Calu3 (cell line): ENCODE measurements around the gene CPTP. TPM values are rescaled to one million over a fixed set of nuclear protein-coding genes. Genes with fewer than 3 reads are reported as not detected.
"Not testable (repeated sequence)": the region's sequence is repeated elsewhere in the genome, so short reads cannot be mapped to it uniquely, and the experiment has no call there.

Experiments used
- BruUV-seq: library from RNA; stranded (reverse); fragments of 400-500 nt; replicated peaks from 2 replicates; lab custom pipeline; 2021; lab: Mats Ljungman, UMichigan
- CTCF ChIA-PET: fragments of 300-600 bp; sonication (Branson Sonifier 250); formaldehyde crosslinking; loops from one replicate; lab custom pipeline; 2022; ENCODE audit warnings: antibody characterized with exemption; lab: Charles Lee
- DNase-seq: peaks from one replicate; pipeline ENCODE4 v3.0.0; 2022
- H3K27ac Mint-ChIP-seq: one replicate; pipeline ENCODE4 v1.8.0; 2022; ENCODE audit warnings: mixed read lengths; ENCODE audit not compliant: unreplicated experiment
- H3K27me3 Mint-ChIP-seq: one replicate; pipeline ENCODE4 v1.8.0; 2022; ENCODE audit warnings: mixed read lengths; ENCODE audit not compliant: unreplicated experiment
- H3K36me3 Mint-ChIP-seq: one replicate; pipeline ENCODE4 v1.8.0; 2022; ENCODE audit warnings: mild to moderate bottlenecking, moderate library complexity, mixed read lengths; ENCODE audit not compliant: insufficient read depth, unreplicated experiment
- H3K4me1 Mint-ChIP-seq: one replicate; pipeline ENCODE4 v1.8.0; 2022; ENCODE audit warnings: mild to moderate bottlenecking, low read depth, mixed read lengths; ENCODE audit not compliant: unreplicated experiment
- H3K4me3 Mint-ChIP-seq: one replicate; pipeline ENCODE4 v1.8.0; 2022; ENCODE audit warnings: mild to moderate bottlenecking, low read depth, moderate library complexity, mixed read lengths; ENCODE audit not compliant: unreplicated experiment
- H3K9me3 Mint-ChIP-seq: one replicate; pipeline ENCODE4 v1.8.0; 2022; ENCODE audit warnings: low read depth, mixed read lengths; ENCODE audit not compliant: unreplicated experiment
- CTCF ChIP-seq: fragments of 200-600 bp; IDR thresholded peaks from one replicate; pipeline ENCODE4 v1.8.0; 2022; ENCODE audit warnings: antibody characterized with exemption; ENCODE audit not compliant: unreplicated experiment
- intact Hi-C: fragments of 100-400 bp; cut with micrococcal nuclease; formaldehyde crosslinking; loops from one replicate; pipeline ENCODE4 v1.10.0; 2022; ENCODE audit not compliant: unreplicated experiment
- total RNA-seq: library from RNA; stranded (reverse); gene quantifications from 2 replicates; pipeline ENCODE4 v1.2.3, GENCODE V29; 2022

Gene CPTP
- total RNA-seq, 1 experiment from 2014 or later = 20.1 TPM

- no peak for TF ChIP-seq CTCF
- H3K4me1 Mint-ChIP-seq = no peaks in the 10 kb centered on the region
- intact Hi-C loops = no loop called here
- H3K4me3 Mint-ChIP-seq = no peak overlapping the region
- H3K27me3 Mint-ChIP-seq = no peaks in the 10 kb centered on the region
- H3K36me3 Mint-ChIP-seq = no peaks in the 10 kb centered on the region
- DNase-seq = no peak
- BruUV-seq = no TSS peak
- H3K9me3 Mint-ChIP-seq = no peaks in the 10 kb centered on the region
- CTCF ChIA-PET = no interaction called here
- H3K27ac Mint-ChIP-seq = no peak overlapping the region
These were observed 42.7 kb downstream of the CPTP start for GRCh38 chr1:1367315-1367714.

GRCh38 chr1:1370094-1370493 lies 45.5 kb downstream of the CPTP start:
- H3K27ac Mint-ChIP-seq, H3K27me3 Mint-ChIP-seq, H3K4me3 Mint-ChIP-seq, H3K9me3 Mint-ChIP-seq, intact Hi-C loops, BruUV-seq, DNase-seq, H3K4me1 Mint-ChIP-seq, CTCF ChIA-PET: not testable (repeated sequence)
- peaks cover 19% of the 10 kb centered on the region for H3K36me3 Mint-ChIP-seq

- TF ChIP-seq CTCF = no peak
- H3K27me3 Mint-ChIP-seq = no peaks in the 10 kb centered on the region
- intact Hi-C loops = no loop called here
- CTCF ChIA-PET = no interaction called here
- H3K9me3 Mint-ChIP-seq = no peaks in the 10 kb centered on the region
- peaks cover 24% of the 10 kb centered on the region for H3K36me3 Mint-ChIP-seq
- DNase-seq = no peak
- BruUV-seq = no TSS peak
- no peak overlapping the region for H3K27ac Mint-ChIP-seq
- H3K4me1 Mint-ChIP-seq = no peaks in the 10 kb centered on the region
- H3K4me3 Mint-ChIP-seq = no peak overlapping the region
These were observed 46.2 kb downstream of the CPTP start for GRCh38 chr1:1370771-1371300.

- TF ChIP-seq CTCF = no peak
- DNase-seq = no peak
- no peak overlapping the region for H3K4me3 Mint-ChIP-seq
- intact Hi-C loops = no loop called here
- no peak overlapping the region for H3K27ac Mint-ChIP-seq
- no peaks in the 10 kb centered on the region for H3K4me1 Mint-ChIP-seq
- H3K27me3 Mint-ChIP-seq = no peaks in the 10 kb centered on the region
- no TSS peak for BruUV-seq
- CTCF ChIA-PET = no interaction called here
- peaks cover 24% of the 10 kb centered on the region for H3K36me3 Mint-ChIP-seq
- H3K9me3 Mint-ChIP-seq = no peaks in the 10 kb centered on the region
These were observed 46.8 kb downstream of the CPTP start for GRCh38 chr1:1371364-1371745.
